ENCODE results near the gene CAP2.

Gene CAP2

GRCh38 chr6:17454316-17455005, 61.1 kb downstream of the CAP2 start:
- TF ChIP-seq ZFX (IDR thresholded peaks at IDR 0.05) = no peak
- TF ChIP-seq CTCF (conservative IDR thresholded peaks at IDR 0.05) = no peak
- H3K27ac ChIP-seq = no peak overlapping the region

GRCh38 chr6:17455919-17456318, 62.5 kb downstream of the CAP2 start:
- no peak overlapping the region for H3K27ac ChIP-seq
- TF ChIP-seq ZFX (IDR thresholded peaks at IDR 0.05) (no peak), CTCF (conservative IDR thresholded peaks at IDR 0.05) (no peak)

GRCh38 chr6:17456711-17457110, 63.3 kb downstream of the CAP2 start:
- H3K27ac ChIP-seq = no peak overlapping the region
- no peak for TF ChIP-seq CTCF (conservative IDR thresholded peaks at IDR 0.05)
- no peak for TF ChIP-seq ZFX (IDR thresholded peaks at IDR 0.05)

GRCh38 chr6:17457405-17457804, 64.0 kb downstream of the CAP2 start:
- TF ChIP-seq CTCF (conservative IDR thresholded peaks at IDR 0.05) (no peak), ZFX (IDR thresholded peaks at IDR 0.05) (no peak)
- H3K27ac ChIP-seq = no peak overlapping the region

GRCh38 chr6:17457956-17458355, 64.6 kb downstream of the CAP2 start:
- no peak overlapping the region for H3K27ac ChIP-seq
- TF ChIP-seq CTCF (conservative IDR thresholded peaks at IDR 0.05) (no peak), ZFX (IDR thresholded peaks at IDR 0.05) (no peak)

GRCh38 chr6:17458966-17459365, 65.6 kb downstream of the CAP2 start:
- H3K27ac ChIP-seq = no peak overlapping the region
- no peak for TF ChIP-seq ZFX (IDR thresholded peaks at IDR 0.05)
- no peak for TF ChIP-seq CTCF (conservative IDR thresholded peaks at IDR 0.05)

GRCh38 chr6:17460862-17461261, 67.5 kb downstream of the CAP2 start:
- TF ChIP-seq CTCF (conservative IDR thresholded peaks at IDR 0.05) = no peak
- no peak for TF ChIP-seq ZFX (IDR thresholded peaks at IDR 0.05)
- H3K27ac ChIP-seq = no peak overlapping the region
